ENCODE data around the gene TNS3.

TNS3 gene

GRCh38 chr7:47479821-47480575, 101.9 kb downstream of the TNS3 start:
- Histone ChIP-seq H3K9me3 (ENCODE audit: control insufficient read depth, low read depth, low read length) (no peaks in the 10 kb centered on the region), H3K27ac (ENCODE audit: low read length) (no peak overlapping the region), H3K27me3 (ENCODE audit: control insufficient read depth, insufficient read depth, low read length) (peaks cover 59% of the 10 kb centered on the region), H3K36me3 (ENCODE audit: control insufficient read depth, low read depth, low read length) (no peaks in the 10 kb centered on the region), H3K4me1 (ENCODE audit: control insufficient read depth, low read depth, low read length) (peaks cover 29% of the 10 kb centered on the region), H3K9ac (ENCODE audit: low read length) (no peak overlapping the region), H3K4me3 (ENCODE audit: low read length) (no peak overlapping the region)

GRCh38 chr7:47478926-47479711, 102.8 kb downstream of the TNS3 start:
- Histone ChIP-seq H3K27me3 (ENCODE audit: control insufficient read depth, insufficient read depth, low read length) (peaks cover 52% of the 10 kb centered on the region), H3K27ac (ENCODE audit: low read length) (no peak overlapping the region), H3K9ac (ENCODE audit: low read length) (no peak overlapping the region)

GRCh38 chr7:47478017-47478344, 103.9 kb downstream of the TNS3 start:
- Histone ChIP-seq H3K27me3 (ENCODE audit: control insufficient read depth, insufficient read depth, low read length) (peaks cover 41% of the 10 kb centered on the region), H3K9ac (ENCODE audit: low read length) (no peak overlapping the region), H3K9me3 (ENCODE audit: control insufficient read depth, low read depth, low read length) (no peaks in the 10 kb centered on the region), H3K36me3 (ENCODE audit: control insufficient read depth, low read depth, low read length) (no peaks in the 10 kb centered on the region), H3K27ac (ENCODE audit: low read length) (no peak overlapping the region), H3K4me3 (ENCODE audit: low read length) (no peak overlapping the region), H3K4me1 (ENCODE audit: control insufficient read depth, low read depth, low read length) (peaks cover 29% of the 10 kb centered on the region)

More at GRCh38 chr7:47478926-47479711, 102.8 kb downstream of the TNS3 start:
- Histone ChIP-seq H3K4me3 (ENCODE audit: low read length) (no peak overlapping the region), H3K4me1 (ENCODE audit: control insufficient read depth, low read depth, low read length) (peaks cover 29% of the 10 kb centered on the region), H3K9me3 (ENCODE audit: control insufficient read depth, low read depth, low read length) (no peaks in the 10 kb centered on the region), H3K36me3 (ENCODE audit: control insufficient read depth, low read depth, low read length) (no peaks in the 10 kb centered on the region)

- Histone ChIP-seq H3K4me3 (ENCODE audit: low read length) (no peak overlapping the region), H3K27me3 (ENCODE audit: control insufficient read depth, insufficient read depth, low read length) (peaks cover 35% of the 10 kb centered on the region), H3K4me1 (ENCODE audit: control insufficient read depth, low read depth, low read length) (peaks cover 29% of the 10 kb centered on the region), H3K27ac (ENCODE audit: low read length) (no peak overlapping the region), H3K9ac (ENCODE audit: low read length) (no peak overlapping the region), H3K36me3 (ENCODE audit: control insufficient read depth, low read depth, low read length) (no peaks in the 10 kb centered on the region), H3K9me3 (ENCODE audit: control insufficient read depth, low read depth, low read length) (no peaks in the 10 kb centered on the region)
Measured at GRCh38 chr7:47477191-47478016, 104.5 kb downstream of the TNS3 start.

GRCh38 chr7:47475880-47476227, 106.1 kb downstream of the TNS3 start:
- Histone ChIP-seq H3K36me3 (ENCODE audit: control insufficient read depth, low read depth, low read length) (no peaks in the 10 kb centered on the region), H3K4me3 (ENCODE audit: low read length) (no peak overlapping the region), H3K9ac (ENCODE audit: low read length) (no peak overlapping the region), H3K4me1 (ENCODE audit: control insufficient read depth, low read depth, low read length) (peaks cover 27% of the 10 kb centered on the region), H3K9me3 (ENCODE audit: control insufficient read depth, low read depth, low read length) (no peaks in the 10 kb centered on the region), H3K27ac (ENCODE audit: low read length) (no peak overlapping the region), H3K27me3 (ENCODE audit: control insufficient read depth, insufficient read depth, low read length) (peaks cover 19% of the 10 kb centered on the region)

- H3K9me3 ChIP-seq (ENCODE audit: control insufficient read depth, low read depth, low read length): no peaks in the 10 kb centered on the region
- H3K9ac ChIP-seq (ENCODE audit: low read length): no peak overlapping the region
- H3K4me1 ChIP-seq (ENCODE audit: control insufficient read depth, low read depth, low read length): peaks cover 26% of the 10 kb centered on the region
- H3K27me3 ChIP-seq (ENCODE audit: control insufficient read depth, insufficient read depth, low read length): peaks cover 19% of the 10 kb centered on the region
- H3K36me3 ChIP-seq (ENCODE audit: control insufficient read depth, low read depth, low read length): no peaks in the 10 kb centered on the region
- no peak overlapping the region for H3K27ac ChIP-seq (ENCODE audit: low read length)
- no peak overlapping the region for H3K4me3 ChIP-seq (ENCODE audit: low read length)
Measured at GRCh38 chr7:47474937-47475879, 106.7 kb downstream of the TNS3 start.

- no peak overlapping the region for H3K9ac ChIP-seq (ENCODE audit: low read length)
- peaks cover 11% of the 10 kb centered on the region for H3K27me3 ChIP-seq (ENCODE audit: control insufficient read depth, insufficient read depth, low read length)
- H3K9me3 ChIP-seq (ENCODE audit: control insufficient read depth, low read depth, low read length): no peaks in the 10 kb centered on the region
- H3K27ac ChIP-seq (ENCODE audit: low read length): no peak overlapping the region
- H3K4me3 ChIP-seq (ENCODE audit: low read length): no peak overlapping the region
- H3K36me3 ChIP-seq (ENCODE audit: control insufficient read depth, low read depth, low read length): no peaks in the 10 kb centered on the region
- peaks cover 18% of the 10 kb centered on the region for H3K4me1 ChIP-seq (ENCODE audit: control insufficient read depth, low read depth, low read length)
Measured at GRCh38 chr7:47474211-47474936, 107.5 kb downstream of the TNS3 start.

- Histone ChIP-seq H3K36me3 (ENCODE audit: control insufficient read depth, low read depth, low read length) (no peaks in the 10 kb centered on the region), H3K4me3 (ENCODE audit: low read length) (no peak overlapping the region), H3K4me1 (ENCODE audit: control insufficient read depth, low read depth, low read length) (peaks cover 15% of the 10 kb centered on the region), H3K9me3 (ENCODE audit: control insufficient read depth, low read depth, low read length) (no peaks in the 10 kb centered on the region), H3K27ac (ENCODE audit: low read length) (no peak overlapping the region), H3K9ac (ENCODE audit: low read length) (no peak overlapping the region), H3K27me3 (ENCODE audit: control insufficient read depth, insufficient read depth, low read length) (peaks cover 6% of the 10 kb centered on the region)
Measured at GRCh38 chr7:47473499-47474210, 108.3 kb downstream of the TNS3 start.

- H3K27me3 ChIP-seq (ENCODE audit: control insufficient read depth, insufficient read depth, low read length): no peaks in the 10 kb centered on the region
- H3K9ac ChIP-seq (ENCODE audit: low read length): no peak overlapping the region
- H3K9me3 ChIP-seq (ENCODE audit: control insufficient read depth, low read depth, low read length): no peaks in the 10 kb centered on the region
- H3K27ac ChIP-seq (ENCODE audit: low read length): no peak overlapping the region
- no peak overlapping the region for H3K4me3 ChIP-seq (ENCODE audit: low read length)
- H3K4me1 ChIP-seq (ENCODE audit: control insufficient read depth, low read depth, low read length): peaks cover 14% of the 10 kb centered on the region
- no peaks in the 10 kb centered on the region for H3K36me3 ChIP-seq (ENCODE audit: control insufficient read depth, low read depth, low read length)
Measured at GRCh38 chr7:47472444-47473157, 109.3 kb downstream of the TNS3 start.
